Body of pancreas (tissue), 4 donors: ENCODE results near the gene HOTAIR.

ENCODE experiments used
- CTCF ChIP-seq, 7 experiments: fragments of 450-650 bp in 4 of 7; fragments of 200-600 bp in 3 of 7; sonication (generic) in 3 of 7; IDR thresholded peaks; one replicate each; pipeline ENCODE4 v1.5.1; 2016 to 2019; ENCODE audit warnings: antibody characterized with exemption in 7 of 7
- POLR2A ChIP-seq, 3 donors: fragments of 450-650 bp; IDR thresholded peaks; one replicate each; pipeline ENCODE4 v1.6.1; 2016; ENCODE audit warnings: antibody characterized with exemption in 3 of 3, mild to moderate bottlenecking in 2 of 3

GRCh38 chr12:53976823-53977595 is 2.3 kb upstream of the HOTAIR start:
- TF ChIP-seq CTCF (IDR thresholded peaks at IDR 0.05): no peak
- TF ChIP-seq POLR2A (IDR thresholded peaks at IDR 0.05): no peak
